GF-D8 (cell line): ENCODE data around the gene ZBTB5.
"Not testable (repeated sequence)": the region's sequence is repeated elsewhere in the genome, so short reads cannot be mapped to it uniquely, and the experiment has no call there.

Experiments used
- DNase-seq: peaks from one replicate; lab custom pipeline; 2025; lab: John Stamatoyannopoulos, UW

ZBTB5 gene

DNA sequence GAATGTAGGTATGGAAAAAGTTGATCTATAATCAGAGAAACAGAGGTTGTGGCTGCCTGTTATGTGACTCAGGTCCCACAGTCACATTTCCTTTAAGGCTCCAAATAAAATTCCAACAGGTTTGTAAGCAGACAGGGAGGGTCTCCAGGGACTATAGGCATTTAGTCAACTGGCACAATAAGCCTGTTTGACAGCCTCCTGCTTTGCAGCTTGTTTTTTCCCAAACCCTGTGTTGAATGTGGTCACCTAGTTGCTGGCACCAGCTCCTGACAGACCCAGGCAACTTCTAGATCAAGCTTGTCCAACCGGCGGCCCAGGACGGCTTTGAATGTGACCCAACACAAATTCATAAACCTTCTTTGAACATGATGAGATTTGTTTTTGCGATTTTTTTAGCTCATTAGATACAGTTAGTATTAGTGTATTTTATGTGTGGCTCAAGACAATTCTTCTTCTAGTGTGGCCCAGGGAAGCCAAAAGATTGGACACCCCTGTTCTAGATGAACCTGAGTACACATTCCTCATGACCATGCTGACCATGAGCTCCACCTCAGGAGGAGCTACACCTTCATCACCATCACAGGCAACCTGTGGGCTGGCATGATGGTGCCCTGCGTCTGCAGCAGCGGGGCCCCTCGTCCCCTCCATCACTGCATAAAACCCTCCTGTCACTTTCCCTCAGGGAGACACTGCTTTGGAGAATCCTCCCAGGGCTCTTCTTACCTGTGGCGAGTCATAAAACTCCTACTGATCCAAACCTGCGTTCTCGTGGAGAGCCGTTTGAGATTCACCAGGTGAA, 58.4 kb downstream of the ZBTB5 start:
- DNase-seq = no peak

GRCh38 chr9:37405764-37406380, 59.4 kb downstream of the ZBTB5 start:
- DNase-seq = no peak

- DNase-seq = no peak
Observed at GRCh38 chr9:37405350-37405749, 59.9 kb downstream of the ZBTB5 start.

DNA sequence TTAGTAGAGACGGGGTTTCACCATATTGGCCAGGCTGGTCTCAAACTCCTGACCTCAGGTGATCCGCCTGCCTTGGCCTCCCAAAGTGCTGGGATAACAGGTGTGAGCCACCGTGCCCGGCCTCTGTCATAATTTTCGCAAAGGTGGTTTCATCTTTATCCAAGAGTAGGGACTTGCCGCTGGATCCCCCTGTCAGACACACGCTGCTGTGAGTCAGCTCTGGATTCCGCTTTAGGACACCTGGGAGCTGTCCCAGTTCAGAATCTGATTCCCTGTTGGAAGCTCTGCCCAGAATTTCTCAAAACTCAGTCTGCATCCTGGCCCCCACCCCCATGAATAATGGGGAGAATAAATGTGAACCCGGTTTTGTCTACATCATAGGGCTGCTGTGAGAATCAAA, 60.7 kb downstream of the ZBTB5 start:
- DNase-seq = no peak

DNA sequence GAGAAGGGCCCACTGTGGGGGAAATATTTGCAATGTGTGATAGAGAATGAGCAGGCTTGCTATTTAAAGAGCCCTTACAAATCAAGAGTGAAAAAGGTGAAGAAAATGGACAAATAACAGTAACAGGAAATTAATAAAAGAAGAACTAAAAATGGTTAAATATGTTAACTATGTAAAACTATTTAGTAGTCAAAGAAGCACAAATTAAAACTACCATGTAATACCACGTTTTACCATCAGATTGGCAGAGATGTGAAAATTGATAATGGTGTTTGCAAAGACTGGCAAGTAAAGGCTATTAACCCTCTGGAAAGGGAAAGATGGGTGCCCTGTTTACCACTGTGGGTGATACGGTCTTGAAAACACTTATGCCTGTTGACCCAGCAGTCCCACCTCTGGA, 65.9 kb downstream of the ZBTB5 start:
- DNase-seq = no peak

GRCh38 chr9:37398464-37399025, 66.7 kb downstream of the ZBTB5 start:
- no peak for DNase-seq

GRCh38 chr9:37397948-37398347, 67.3 kb downstream of the ZBTB5 start:
- DNase-seq = not testable (repeated sequence)

- no peak for DNase-seq
Observed at GRCh38 chr9:37395663-37396062, 69.6 kb downstream of the ZBTB5 start.

- no peak for DNase-seq
Observed at GRCh38 chr9:37395229-37395628, 70.0 kb downstream of the ZBTB5 start.

DNA sequence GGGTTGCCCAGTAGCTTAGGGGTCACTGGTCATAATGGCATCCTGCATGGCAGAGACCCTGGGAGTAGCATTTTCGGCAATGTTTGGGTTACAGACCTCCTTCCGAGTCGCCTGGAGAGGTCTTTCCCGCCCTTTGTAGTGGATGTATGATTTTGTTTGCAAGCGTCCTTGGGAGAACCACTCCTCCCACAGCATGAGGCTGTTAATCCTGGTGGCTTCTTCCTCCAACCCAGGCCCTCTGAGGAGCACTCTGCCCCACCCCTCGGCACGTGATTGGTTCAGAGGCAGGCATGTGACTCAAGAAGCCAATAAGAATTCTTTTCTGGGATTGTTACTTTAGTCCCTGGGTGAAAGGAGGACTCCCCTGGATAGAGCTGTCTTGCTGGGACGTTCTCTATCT, 73.0 kb downstream of the ZBTB5 start:
- no peak for DNase-seq

- DNase-seq = no peak
Observed at GRCh38 chr9:37390759-37391158, 74.5 kb downstream of the ZBTB5 start.
